ENCODE results near the gene RGS16.

The RGS16 gene

GRCh38 chr1:182629499-182630096 lies 25.4 kb upstream of the RGS16 start:
- no peak for DNase-seq (ENCODE audit: low spot score)

GRCh38 chr1:182629080-182629479 lies 24.9 kb upstream of the RGS16 start:
- DNase-seq (ENCODE audit: low spot score): no peak

GRCh38 chr1:182628657-182629056 lies 24.5 kb upstream of the RGS16 start:
- no peak for DNase-seq (ENCODE audit: low spot score)

- DNase-seq (ENCODE audit: low spot score): no peak
Observed at GRCh38 chr1:182627622-182628021, 23.4 kb upstream of the RGS16 start.

GRCh38 chr1:182626527-182626926 lies 22.3 kb upstream of the RGS16 start:
- no peak for DNase-seq (ENCODE audit: low spot score)

GRCh38 chr1:182625719-182626504 lies 21.7 kb upstream of the RGS16 start:
- no peak for DNase-seq (ENCODE audit: low spot score)

- DNase-seq (ENCODE audit: low spot score): no peak
Observed at GRCh38 chr1:182625024-182625423, 20.8 kb upstream of the RGS16 start.

GRCh38 chr1:182624577-182624976 lies 20.4 kb upstream of the RGS16 start:
- DNase-seq (ENCODE audit: low spot score): no peak

GRCh38 chr1:182622901-182623528 lies 18.8 kb upstream of the RGS16 start:
- DNase-seq (ENCODE audit: low spot score): no peak

GRCh38 chr1:182621906-182622305 lies 17.7 kb upstream of the RGS16 start:
- DNase-seq (ENCODE audit: low spot score): no peak

- no peak for DNase-seq (ENCODE audit: low spot score)
Observed at GRCh38 chr1:182620924-182621585, 16.9 kb upstream of the RGS16 start.

- no peak for DNase-seq (ENCODE audit: low spot score)
Observed at GRCh38 chr1:182617734-182618351, 13.7 kb upstream of the RGS16 start.

GRCh38 chr1:182617014-182617429 lies 12.8 kb upstream of the RGS16 start:
- no peak for DNase-seq (ENCODE audit: low spot score)

GRCh38 chr1:182616130-182617013 lies 12.2 kb upstream of the RGS16 start:
- no peak for DNase-seq (ENCODE audit: low spot score)

GRCh38 chr1:182615468-182616129 lies 11.4 kb upstream of the RGS16 start:
- DNase-seq (ENCODE audit: low spot score): no peak

GRCh38 chr1:182614796-182615454 lies 10.7 kb upstream of the RGS16 start:
- no peak for DNase-seq (ENCODE audit: low spot score)

- DNase-seq (ENCODE audit: low spot score): no peak
Observed at GRCh38 chr1:182611787-182612186, 7.6 kb upstream of the RGS16 start.

GRCh38 chr1:182611326-182611725 lies 7.1 kb upstream of the RGS16 start:
- no peak for DNase-seq (ENCODE audit: low spot score)

GRCh38 chr1:182610606-182611194 lies 6.5 kb upstream of the RGS16 start:
- DNase-seq (ENCODE audit: low spot score): no peak
